HG03060 (cell line): ENCODE measurements around the gene HOXA3.

Source experiments
- ATAC-seq: cut with Tn5 transposase; IDR thresholded peaks from one replicate; pipeline ENCODE4 v1.9.1; 2021; ENCODE audit warnings: low read depth, moderate number of reproducible peaks; ENCODE audit not compliant: unreplicated experiment

The HOXA3 gene

GRCh38 chr7:27064661-27065060, 87.7 kb downstream of the HOXA3 start:
- ATAC-seq = no peak

- ATAC-seq = no peak
Measured at GRCh38 chr7:27064159-27064558, 88.2 kb downstream of the HOXA3 start.

GRCh38 chr7:27062946-27063345, 89.4 kb downstream of the HOXA3 start:
- no peak for ATAC-seq
